ENCODE data around the gene FKBP1C.
"Not testable (repeated sequence)": the region's sequence is repeated elsewhere in the genome, so short reads cannot be mapped to it uniquely, and the experiment has no call there.

FKBP1C gene

DNA sequence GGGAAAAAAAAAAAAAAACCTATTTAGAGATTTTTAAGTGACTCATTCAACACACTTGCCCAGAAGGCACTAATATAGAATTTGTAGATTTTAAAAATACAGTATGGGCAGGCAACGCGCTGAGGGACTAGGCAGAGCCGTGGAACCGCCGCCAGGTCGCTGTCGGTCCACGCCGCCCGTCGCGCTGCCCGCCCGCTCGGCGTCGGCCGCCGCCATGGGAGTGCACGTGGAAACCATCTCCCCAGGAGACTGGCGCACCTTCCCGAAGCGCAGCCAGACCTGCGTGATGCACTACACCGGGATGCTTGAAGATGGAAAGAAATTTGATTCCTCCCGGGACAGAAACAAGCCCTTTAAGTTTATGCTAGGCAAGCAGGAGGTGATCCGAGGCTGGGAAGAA is at the start of gene FKBP1C:
Gene FKBP1C, plus strand, starts transcription at position 127 of the 400 bp plus-strand sequence.
- not testable (repeated sequence) for DNase-seq

DNA sequence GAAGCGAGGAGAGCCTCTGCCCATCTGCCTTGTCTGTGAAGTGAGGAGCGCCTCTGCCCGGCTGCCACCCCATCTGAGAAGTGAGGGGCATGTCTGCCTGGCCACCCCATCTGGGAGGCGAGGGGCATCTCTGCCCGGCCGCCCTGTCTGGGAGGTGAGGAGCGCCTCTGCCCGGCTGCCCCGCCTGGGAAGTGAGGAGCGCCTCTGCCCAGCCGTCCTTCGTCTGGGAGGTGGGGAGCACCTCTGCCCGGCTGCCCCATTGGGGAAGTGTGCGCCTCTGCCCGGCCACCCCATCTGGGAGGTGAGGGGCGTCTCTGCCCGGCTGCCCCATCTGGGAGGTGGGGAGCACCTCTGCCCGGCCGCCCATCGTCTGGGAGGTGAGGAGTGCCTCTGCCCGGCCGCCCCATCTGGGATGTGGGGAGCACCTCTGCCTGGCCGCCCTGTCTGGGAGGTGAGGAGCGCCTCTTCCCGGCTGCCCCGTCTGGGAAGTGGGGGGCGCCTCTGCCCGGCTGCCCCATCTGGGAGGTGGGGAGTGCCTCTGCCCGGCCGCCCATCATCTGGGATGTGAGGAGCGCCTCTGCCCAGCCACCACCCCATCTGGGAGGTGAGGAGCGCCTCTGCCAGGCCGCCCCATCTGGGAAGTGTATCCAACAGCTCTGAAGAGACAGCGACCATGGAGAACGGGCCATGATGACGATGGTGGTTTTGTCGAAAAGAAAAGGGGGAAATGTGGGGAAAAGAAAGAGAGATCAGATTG is 47.0 kb upstream of the FKBP1C start:
- not testable (repeated sequence) for DNase-seq

DNA sequence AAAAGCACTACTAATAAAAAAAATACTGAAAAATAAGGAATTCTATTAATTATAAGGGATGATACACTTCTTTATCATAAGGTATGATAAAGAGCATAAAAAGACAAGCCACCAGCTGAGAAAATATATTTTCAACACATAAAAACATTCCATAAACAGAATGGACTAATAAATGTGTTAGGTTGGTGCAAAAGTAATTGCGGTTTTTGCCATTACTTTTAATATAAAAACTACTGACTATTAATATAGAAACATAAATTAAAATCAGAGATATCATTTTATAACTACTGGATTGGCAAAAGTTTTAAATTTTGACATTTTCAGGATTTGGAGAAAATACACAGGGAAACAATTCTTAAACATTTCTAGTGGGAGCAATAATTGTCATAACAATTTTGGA is 37.1 kb upstream of the FKBP1C start:
- DNase-seq = no peak

DNA sequence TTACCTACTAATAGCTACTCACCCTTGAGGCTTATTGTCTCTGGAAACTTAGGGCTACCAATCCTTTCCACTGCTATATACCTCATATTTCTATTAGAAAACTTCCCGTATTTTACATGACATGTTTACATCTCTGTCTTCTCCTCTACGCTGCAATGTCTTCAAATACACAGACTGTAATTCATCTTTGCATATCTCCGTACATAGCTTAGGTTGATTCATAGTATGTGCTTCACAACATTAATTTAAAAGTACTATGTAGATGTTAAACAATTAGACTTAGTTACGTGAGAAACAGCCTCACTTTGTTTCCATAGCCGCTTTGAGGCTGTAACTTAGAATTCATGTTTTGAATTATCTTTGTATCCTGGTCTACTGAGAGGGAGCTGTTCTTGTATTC is 35.1 kb upstream of the FKBP1C start:
- DNase-seq = no peak

DNA sequence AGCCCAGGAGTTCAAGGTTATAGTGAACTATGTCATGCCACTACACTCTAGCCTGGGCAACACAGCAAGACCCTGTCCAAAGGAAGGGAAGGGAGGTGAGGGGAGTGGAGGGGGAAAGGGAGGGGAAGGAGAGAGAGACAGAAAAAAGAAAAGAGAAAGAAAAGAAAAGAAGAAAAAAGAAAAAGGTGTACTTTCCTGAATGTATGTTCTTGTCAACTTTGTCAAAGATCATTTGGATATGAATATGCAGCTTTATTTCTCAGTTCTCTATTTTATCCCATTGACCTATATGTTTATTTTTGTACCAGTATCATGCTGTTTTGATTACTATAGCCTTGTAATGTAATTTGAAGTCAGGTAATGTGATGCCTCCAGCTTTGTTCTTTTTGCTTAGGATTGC is 30.9 kb upstream of the FKBP1C start:
- DNase-seq = no peak

DNA sequence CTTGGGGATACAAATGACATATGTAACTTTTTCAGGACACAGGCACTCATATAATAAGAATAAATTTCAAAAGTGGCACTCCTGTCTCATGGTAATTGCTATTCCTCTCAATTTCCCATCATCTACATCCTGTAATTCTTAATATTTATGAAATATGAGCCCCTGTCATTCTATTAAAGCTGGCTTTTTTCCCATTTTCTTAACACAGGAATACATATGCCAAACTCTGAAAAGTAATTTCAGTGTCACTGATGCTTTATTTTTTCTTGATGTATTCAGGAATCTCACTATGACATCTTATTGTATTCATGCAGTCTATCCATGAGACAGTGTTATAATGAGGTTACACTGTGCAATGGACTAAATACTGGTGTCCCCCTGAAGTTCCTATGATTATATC is 24.3 kb upstream of the FKBP1C start:
- DNase-seq = no peak

DNA sequence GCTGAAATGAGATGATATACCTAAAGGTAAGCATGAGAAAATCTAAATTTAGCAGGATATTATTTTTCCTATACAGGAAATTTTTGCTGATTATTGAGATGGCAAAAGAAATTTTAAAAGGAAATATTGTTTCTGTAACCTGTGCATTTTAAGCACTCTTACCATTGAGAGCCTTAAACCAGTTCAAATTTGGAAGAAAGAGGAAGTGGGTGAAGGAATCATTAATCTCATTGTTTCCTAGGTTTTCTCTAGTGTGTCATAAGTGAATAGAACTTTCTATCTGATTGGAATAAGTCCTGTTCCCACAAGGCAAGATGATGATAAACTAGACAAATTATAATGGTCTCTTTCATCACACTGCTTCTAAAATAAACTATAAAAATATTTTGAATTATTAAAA is 22.4 kb upstream of the FKBP1C start:
- DNase-seq = no peak

DNA sequence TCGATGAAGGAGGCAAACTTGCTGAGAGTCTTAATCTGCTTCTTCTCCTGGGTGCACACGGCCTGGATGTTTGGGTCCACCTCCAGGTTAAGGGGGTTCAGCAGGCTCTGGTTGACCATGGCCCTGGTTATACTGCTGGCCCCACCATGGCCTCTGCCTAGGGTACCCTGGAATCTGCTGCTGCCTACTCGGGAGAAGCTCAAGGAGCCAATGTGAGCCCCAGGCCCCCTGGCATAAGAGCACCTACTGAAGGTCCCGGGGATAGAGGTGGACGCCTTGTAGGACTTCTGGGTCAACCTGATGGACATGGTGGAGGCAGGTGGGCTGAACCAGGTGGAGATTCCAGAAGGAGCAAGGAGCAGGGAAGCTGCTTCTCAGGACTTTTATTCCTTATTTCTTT is 17.9 kb upstream of the FKBP1C start:
- no peak for DNase-seq

DNA sequence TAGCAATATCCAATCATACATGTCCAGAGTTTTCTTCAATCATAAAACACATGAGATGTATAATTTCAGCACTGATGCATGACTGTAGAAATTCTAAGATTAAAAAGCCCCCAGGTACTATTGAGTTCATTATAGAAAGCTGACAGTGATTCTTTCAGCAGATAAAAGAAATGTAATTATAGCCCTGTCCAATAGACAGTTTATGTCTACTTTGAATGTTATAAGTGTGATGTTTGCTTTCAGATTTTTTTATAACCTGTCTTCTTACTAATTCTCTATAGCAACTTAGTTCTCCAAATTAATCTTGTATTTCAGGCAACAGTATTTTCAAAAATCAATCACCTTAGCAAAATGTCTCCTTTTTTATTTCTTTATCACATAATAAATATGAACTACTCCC is 13.5 kb upstream of the FKBP1C start:
- no peak for DNase-seq

DNA sequence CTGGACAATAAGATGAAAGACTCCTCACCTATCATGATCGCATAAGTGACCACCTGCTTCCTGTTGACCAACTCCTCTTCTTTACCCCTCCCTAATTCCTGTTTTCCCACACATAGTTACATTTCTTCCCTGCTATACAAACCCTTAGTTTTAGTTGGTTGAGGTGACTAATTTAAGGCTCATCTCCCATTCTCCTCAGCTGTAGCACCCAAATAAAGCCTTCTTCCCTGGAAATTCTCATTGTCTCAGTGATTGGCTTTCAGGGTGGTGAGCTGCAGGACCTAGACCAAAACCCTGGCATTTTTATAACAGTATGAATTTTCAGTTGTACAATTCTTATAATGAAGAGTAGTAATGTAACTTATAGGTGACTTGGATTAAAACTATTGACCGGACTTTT is 2.1 kb downstream of the FKBP1C start:
- DNase-seq = no peak

DNA sequence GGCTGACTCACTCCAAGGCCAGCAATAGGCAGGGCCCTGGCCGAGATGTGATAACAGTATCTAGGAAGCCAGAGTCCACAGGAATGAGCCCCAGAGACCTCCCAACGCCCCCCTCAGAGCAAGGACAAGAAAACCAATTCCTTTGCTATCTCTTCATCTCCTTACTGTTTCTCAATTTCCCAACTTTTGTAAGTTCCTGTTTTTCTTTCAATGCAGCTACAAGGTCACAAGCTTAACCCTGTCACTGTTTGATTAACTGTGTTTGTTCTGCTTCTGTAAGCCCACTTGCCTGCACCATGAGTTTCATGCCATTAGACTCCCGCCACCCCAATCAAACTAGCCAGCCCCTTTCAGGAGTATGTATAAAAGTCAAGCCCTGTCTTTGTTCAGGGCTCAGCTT is 3.5 kb downstream of the FKBP1C start:
- no peak for DNase-seq

DNA sequence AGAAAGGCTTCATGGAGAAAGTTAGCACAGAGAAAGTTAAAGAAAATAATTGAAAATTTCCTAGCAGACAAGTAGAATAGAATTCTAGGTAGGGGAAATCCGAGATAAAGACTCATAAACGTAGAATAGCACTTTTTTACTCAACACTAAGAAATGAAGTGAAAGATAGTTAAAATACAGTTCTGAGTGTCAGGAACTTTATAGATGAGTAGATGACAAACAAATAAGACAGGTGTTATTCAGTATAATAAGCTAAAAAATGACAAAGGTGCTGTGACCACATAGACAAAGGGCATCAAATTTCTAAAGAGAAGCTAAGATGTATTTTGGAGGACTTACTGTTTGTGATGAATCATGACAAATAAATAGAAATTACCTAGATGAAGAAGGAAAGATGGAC is 12.9 kb downstream of the FKBP1C start:
- DNase-seq = no peak

DNA sequence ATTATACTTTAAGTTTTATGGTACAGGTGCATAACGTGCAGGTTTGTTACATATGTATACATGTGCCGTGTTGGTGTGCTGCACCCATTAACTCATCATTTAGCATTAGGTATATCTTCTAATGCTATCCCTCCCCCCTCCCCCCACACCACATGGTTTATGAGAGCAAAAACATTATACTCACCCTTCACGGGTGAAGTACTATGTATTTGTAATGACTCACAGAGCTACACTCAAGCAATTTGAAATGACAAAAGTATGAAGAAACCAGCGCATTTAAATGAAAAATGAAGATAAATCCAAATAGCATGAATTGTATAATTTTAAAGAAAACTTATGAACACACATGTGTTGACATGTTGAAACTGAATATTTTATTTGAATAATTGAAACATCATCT is 14.7 kb downstream of the FKBP1C start:
- not testable (repeated sequence) for DNase-seq

DNA sequence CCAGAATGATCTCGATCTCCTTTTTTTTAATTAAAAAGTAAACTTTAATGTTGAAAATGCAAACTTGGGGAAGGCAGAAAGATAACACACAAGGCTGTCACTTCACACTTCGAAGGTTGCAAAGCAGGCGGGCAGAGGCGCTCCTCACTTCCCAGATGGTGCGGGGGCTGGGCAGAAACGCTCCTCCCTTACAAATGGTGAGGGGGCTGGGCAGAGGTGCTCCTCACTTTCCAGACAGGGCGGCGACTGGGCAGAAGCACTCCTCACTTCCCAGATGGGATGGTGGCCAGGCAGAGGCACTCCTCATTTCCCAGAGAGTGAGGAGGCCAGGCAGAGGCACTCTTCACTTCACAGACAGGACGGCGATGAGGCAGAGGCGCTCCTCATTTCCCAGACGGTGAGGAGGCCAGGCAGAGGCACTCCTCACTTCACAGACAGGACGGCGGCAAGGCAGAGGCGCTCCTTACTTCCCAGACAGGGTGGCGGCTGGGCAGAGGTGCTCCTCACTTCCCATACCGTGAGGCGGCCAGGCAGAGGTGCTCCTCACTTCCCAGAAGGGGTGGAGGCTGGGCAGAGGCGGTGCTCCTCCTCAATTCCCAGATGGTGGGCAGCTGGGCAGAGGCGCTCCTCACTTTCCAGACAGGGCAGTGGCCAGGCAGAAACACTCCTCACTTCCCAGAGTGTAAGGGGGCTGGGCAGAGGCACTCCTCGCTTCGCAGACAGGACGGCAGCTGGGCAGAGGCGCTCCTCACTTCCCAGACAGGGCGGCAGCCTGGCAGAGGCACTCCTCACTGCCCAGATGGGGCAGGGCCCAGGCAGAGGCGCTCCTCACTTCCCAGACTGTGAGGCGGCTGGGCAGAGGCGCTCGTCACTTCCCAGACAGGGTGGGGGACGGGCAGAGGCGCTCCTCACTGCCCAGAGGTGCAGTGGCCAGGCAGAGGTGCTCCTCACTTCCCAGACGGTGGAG is 16.9 kb downstream of the FKBP1C start:
- DNase-seq = not testable (repeated sequence)

DNA sequence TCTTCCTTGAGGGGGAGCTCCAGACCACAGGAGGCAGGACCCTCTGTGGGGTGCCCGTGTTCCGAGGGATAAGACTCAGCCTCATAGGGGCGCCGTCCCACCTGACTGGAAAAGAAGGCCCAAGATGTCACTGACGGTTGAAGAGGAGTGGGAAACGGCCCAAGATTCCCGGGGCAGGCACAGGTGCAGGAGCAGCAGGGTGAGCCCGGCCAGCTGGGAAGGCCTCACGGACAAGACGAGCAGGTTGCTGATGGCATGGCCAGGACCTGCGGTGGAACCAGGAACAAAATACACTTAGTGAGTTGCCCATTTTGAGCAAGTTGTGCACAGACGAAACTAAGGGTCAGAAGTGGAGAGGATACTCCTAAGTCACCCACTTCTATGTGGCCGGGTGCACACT is 18.8 kb downstream of the FKBP1C start:
- DNase-seq = not testable (repeated sequence)

DNA sequence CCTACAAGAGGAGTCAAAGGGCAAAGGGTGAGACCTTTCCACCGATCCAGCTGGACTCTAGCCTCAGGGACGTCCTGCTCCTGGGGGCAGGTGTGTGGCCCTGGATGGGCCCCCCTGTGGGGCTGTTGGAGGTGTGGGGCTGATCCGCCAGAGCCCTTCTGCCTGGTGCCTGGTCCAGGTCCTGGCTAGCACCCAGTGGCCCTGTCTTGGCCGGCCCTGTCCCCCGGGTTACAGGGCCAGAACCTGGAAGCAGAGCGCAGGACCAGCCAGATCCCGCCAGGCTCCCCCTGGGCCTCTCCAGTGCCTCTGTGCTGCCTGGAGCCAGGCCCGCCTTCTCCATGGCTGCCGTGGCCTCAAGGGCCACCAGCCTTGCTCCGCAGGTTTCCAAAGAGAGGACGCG is 19.2 kb downstream of the FKBP1C start:
- not testable (repeated sequence) for DNase-seq

DNA sequence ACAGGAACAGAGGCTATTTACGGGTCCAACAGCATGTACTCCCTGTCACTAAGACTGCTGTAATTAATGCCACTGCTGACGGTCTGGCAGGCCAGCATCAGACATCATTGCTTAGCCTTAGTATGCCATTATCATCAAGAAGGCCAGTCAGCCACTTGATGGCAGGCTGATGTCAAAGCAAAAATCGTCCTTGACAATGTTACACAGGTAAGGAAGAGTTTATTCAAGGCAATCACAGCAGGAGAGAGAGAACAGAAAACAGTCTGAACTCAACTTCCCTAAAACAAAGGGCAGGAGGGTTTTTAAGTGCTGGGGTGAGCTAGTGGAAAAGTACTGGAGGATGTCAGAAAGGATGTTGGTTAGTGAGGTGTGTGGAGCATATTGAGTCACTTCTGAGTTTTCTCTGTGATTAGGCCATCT is 25.1 kb downstream of the FKBP1C start:
- DNase-seq = no peak

DNA sequence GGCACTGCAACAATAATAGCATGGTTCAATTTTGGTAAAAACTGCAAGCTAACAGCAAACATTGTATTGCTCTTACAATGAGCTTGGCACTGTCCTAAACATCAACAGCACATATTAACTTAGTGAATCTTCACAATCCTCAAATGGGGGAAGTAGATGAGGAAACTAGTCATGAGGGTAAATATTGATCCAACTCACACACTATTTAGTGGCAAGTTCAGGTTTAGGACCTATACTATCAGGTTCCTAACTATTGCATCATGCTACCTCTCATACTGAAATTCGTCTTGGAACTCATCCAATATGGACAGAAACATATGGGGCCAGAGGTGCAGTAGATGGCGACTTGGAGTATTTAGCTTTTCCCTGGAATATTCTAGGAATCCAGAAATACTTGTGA is 34.2 kb downstream of the FKBP1C start:
- no peak for DNase-seq

DNA sequence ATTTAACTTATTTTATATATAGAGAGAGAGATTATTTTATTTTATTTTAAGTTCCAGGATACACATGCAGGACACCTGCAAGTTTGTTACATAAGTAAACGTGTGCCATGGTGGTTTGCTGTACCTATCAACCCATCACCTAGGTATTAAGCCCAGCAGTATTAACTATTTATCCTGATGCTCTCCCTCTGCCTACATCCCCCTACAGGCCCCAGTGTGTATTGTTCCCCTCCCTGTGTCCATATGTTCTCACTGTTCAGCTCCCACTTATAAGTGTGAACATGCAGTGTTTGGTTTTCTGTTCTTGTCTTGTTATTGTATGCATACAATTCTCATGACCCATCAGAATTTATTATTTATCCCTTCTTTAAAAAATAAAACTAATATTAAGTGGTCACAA is 34.6 kb downstream of the FKBP1C start:
- no peak for DNase-seq

DNA sequence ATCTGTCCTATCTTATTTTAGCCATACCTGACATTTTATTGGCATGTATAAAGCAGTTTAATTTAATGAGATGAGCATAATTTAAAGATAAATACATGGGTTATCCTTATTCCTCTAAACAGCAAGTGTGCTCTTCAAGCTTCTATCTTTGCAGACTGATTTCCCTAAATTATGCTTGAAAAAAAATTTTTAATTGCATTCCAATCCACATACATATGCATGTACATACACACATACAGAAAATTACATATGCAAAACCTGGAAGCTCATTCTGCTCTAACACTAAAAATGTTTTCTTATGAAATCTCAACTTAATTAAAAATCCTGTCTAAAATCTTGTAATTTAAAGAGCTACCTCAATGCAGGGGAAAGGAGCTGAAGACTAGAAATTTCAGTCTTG is 35.3 kb downstream of the FKBP1C start:
- no peak for DNase-seq

DNA sequence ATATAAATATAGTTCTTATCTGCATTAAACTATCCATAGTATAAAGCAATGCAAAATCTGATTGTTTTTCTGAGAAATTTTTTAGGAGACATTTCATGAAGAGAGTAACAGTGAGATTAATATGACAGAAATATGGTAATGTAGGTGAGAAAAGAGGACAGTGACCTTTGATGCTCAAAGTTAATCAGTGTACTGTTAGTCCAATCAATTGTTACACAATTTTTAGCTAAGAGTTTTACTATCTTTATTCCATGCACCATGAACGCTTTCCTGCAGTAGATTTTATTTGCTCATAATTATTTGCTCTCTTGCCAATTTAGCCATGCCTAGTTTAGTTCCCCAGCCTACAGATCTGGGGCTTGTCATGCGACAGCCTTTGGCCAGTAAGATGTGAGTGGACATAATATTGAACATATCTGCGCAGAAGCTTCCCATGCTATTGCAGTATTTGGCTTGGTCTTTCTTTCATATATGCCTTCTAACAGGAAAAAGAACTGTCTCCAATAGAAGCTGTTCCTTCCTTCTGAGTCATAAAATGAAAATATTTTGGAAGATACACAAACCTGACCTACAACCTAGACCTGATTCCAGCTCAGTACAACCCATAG is 38.7 kb downstream of the FKBP1C start:
- no peak for DNase-seq

DNA sequence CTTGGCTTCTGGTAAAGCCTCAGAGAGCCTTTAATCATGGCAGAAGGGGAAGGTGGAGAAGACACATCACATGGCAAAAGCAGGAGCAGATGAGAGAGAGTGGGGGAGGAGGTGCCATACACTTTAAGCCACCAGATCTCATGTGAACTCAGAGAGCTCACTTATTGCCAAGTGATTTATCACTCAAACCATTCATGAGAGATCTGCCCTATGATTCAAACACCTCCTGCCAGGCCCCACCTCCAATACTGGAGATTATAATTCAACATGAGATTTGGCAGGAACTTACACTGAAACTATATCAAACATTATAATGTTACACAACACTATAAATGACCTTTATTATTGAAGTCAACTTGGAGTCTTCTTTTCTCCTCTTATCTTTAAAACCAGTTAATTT is 47.9 kb downstream of the FKBP1C start:
- DNase-seq = no peak

DNA sequence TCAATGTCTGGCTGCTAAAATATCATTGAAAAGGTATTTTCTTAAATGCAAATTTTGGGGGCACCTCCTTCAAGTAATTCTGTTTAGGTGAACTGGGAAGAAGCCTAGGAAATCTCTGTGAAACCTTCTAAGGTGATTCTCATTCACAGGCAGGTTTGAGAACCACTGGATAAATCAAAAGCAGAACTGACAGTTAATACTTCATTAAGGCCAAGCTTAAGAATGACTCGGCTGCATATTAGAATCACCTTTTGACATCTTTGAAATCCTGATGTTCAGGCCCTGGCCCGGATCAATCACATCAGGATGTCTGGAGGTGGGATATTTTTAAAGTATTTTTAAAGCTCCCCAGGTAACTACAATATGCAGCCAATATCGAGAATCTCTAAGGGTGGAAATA is 50.6 kb downstream of the FKBP1C start:
- DNase-seq = no peak
